BJ (cell line): ENCODE data around the gene RCAN2. TPM values are rescaled to one million over a fixed set of nuclear protein-coding genes. Genes with fewer than 3 reads are reported as not detected.

Source experiments
- CTCF ChIA-PET: fragments of 350-600 bp; formaldehyde crosslinking; extraction: SDS; loops from one replicate; lab custom pipeline; 2021; ENCODE audit warnings: antibody characterized with exemption, inconsistent platforms; lab: Yijun Ruan, JAX
- POLR2A ChIA-PET: fragments of 300-600 bp; sonication (Branson Sonifier 250); formaldehyde crosslinking; extraction: SDS; loops from one replicate; lab custom pipeline; 2021; ENCODE audit warnings: antibody characterized with exemption; lab: Charles Lee
- DNase-seq: peaks from one replicate; pipeline ENCODE4 v3.0.0-alpha.2; 2011; ENCODE audit warnings: low read depth
- H3K27me3 ChIP-seq: 2 replicates; pipeline ENCODE4 v1.6.0; 2011; ENCODE audit warnings: low read length; ENCODE audit not compliant: control insufficient read depth, insufficient read depth
- H3K36me3 ChIP-seq: 2 replicates; pipeline ENCODE4 v1.5.1; 2011; ENCODE audit warnings: low read length; ENCODE audit not compliant: control insufficient read depth, insufficient read depth
- H3K4me3 ChIP-seq: 2 replicates; pipeline ENCODE4 v1.5.1; 2011; ENCODE audit warnings: low read depth, mild to moderate bottlenecking, control low read depth, low read length
- CTCF ChIP-seq: IDR thresholded peaks from 2 replicates; pipeline ENCODE4 v1.5.1; 2011; ENCODE audit warnings: low read depth, mild to moderate bottlenecking, control low read depth, inconsistent platforms, low read length, moderate library complexity; ENCODE audit not compliant: insufficient read depth
- polyA plus RNA-seq: library from polyadenylated mRNA; depleted of rRNA; stranded (reverse); fragments of >200 nt; gene quantifications from 2 replicates; pipeline ENCODE4 v1.2.3, GENCODE V29; 2011

RCAN2 gene
- polyA plus RNA-seq, 1 experiment, result 5.9 TPM

GRCh38 chr6:46258249-46258648 is 233.0 kb downstream of the RCAN2 start:
- CTCF ChIA-PET, result no interaction called here
- no peak for TF ChIP-seq CTCF
- Histone ChIP-seq H3K27me3 (no peaks in the 10 kb centered on the region; the same call in 1 of the 2 replicates), H3K36me3 (no peaks in the 10 kb centered on the region), H3K4me3 (no peak overlapping the region)
- DNase-seq, result no peak
- POLR2A ChIA-PET, result no interaction called here

- ChIA-PET POLR2A (no interaction called here), CTCF (no interaction called here)
- no peaks in the 10 kb centered on the region; the same call in 1 of the 2 replicates for H3K27me3 ChIP-seq
- no peak for DNase-seq
- no peak for TF ChIP-seq CTCF
- H3K36me3 ChIP-seq, result no peaks in the 10 kb centered on the region
- H3K4me3 ChIP-seq, result no peak overlapping the region
Observed at GRCh38 chr6:46255528-46255927, 235.7 kb downstream of the RCAN2 start.

GRCh38 chr6:46254946-46255345 is 236.3 kb downstream of the RCAN2 start:
- TF ChIP-seq CTCF, result no peak
- ChIA-PET POLR2A (no interaction called here), CTCF (no interaction called here)
- Histone ChIP-seq H3K4me3 (no peak overlapping the region), H3K36me3 (no peaks in the 10 kb centered on the region), H3K27me3 (no peaks in the 10 kb centered on the region)
- no peak for DNase-seq

GRCh38 chr6:46254331-46254730 is 236.9 kb downstream of the RCAN2 start:
- H3K4me3 ChIP-seq, result no peak overlapping the region
- H3K27me3 ChIP-seq, result no peaks in the 10 kb centered on the region
- DNase-seq, result no peak
- ChIA-PET POLR2A (no interaction called here), CTCF (no interaction called here)
- H3K36me3 ChIP-seq, result no peaks in the 10 kb centered on the region
- TF ChIP-seq CTCF, result no peak

GRCh38 chr6:46251583-46252339 is 239.5 kb downstream of the RCAN2 start:
- no peaks in the 10 kb centered on the region for H3K36me3 ChIP-seq
- ChIA-PET CTCF (interaction anchor here (0.6 to 0.8 kb wide), 2 partner anchors 28 to 322 kb away, joined by 3 read pairs; no protein-coding TSS in a partner anchor), POLR2A (no interaction called here)

More at GRCh38 chr6:46251583-46252339, 239.5 kb downstream of the RCAN2 start:
- TF ChIP-seq CTCF, result no peak
- no peak overlapping the region for H3K4me3 ChIP-seq
- H3K27me3 ChIP-seq, result no peaks in the 10 kb centered on the region
- DNase-seq, result no peak
